Measurements from ENCODE around the gene ELOVL6.

DNA sequence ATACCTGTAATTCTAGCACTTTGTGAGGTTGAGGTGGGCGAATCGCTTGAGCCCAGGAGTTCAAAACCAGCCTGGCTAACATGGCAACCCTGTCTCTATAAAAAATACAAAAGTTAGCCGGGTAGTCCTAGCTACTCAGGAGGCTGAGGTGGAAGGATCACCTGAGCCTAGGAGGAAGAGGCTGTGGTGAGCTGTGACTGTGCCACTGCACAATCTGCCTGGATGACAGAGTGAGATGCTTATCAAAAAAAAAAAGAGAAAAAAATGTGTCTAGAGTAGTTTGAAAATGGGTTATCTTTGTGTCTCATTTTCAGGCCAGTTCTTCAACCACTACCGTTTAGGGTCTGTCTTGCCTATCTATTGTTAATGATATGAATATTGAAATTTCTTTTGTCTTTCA is 187.6 kb downstream of the ELOVL6 start:
- TF ChIP-seq, protein P1, sequence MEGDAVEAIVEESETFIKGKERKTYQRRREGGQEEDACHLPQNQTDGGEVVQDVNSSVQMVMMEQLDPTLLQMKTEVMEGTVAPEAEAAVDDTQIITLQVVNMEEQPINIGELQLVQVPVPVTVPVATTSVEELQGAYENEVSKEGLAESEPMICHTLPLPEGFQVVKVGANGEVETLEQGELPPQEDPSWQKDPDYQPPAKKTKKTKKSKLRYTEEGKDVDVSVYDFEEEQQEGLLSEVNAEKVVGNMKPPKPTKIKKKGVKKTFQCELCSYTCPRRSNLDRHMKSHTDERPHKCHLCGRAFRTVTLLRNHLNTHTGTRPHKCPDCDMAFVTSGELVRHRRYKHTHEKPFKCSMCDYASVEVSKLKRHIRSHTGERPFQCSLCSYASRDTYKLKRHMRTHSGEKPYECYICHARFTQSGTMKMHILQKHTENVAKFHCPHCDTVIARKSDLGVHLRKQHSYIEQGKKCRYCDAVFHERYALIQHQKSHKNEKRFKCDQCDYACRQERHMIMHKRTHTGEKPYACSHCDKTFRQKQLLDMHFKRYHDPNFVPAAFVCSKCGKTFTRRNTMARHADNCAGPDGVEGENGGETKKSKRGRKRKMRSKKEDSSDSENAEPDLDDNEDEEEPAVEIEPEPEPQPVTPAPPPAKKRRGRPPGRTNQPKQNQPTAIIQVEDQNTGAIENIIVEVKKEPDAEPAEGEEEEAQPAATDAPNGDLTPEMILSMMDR (IDR thresholded peaks at IDR 0.05 in 8 of 11, conservative IDR thresholded peaks at IDR 0.05 in 3 of 11) = no peak
- TF ChIP-seq POLR2A (IDR thresholded peaks at IDR 0.05) (no peak), POLR2AphosphoS5 (IDR thresholded peaks at IDR 0.05) (no peak)

All from spleen (tissue), 7 donors.